Fibroblast of lung (primary cell): ENCODE data around the gene XXYLT1. TPM values are rescaled to one million over a fixed set of nuclear protein-coding genes. Genes with fewer than 3 reads are reported as not detected.

Source experiments
- DNase-seq, 2 donors: peaks; one replicate each; pipeline versions ENCODE4 v3.0.0 to v3.0.0-alpha.2; 2010; ENCODE audit warnings: low read depth in 2 of 2
- H2AFZ ChIP-seq: 2 replicates; pipeline ENCODE4 v1.5.1; 2012; ENCODE audit warnings: low read length, control low read depth, inconsistent platforms
- H3K27ac ChIP-seq: 2 replicates; pipeline ENCODE4 v1.5.1; 2011; ENCODE audit warnings: low read length, control low read depth; ENCODE audit not compliant: insufficient read depth
- H3K27me3 ChIP-seq: 2 replicates; pipeline ENCODE4 v1.5.1; 2011; ENCODE audit warnings: mild to moderate bottlenecking, low read length; ENCODE audit not compliant: control insufficient read depth, insufficient read depth
- H3K36me3 ChIP-seq: 2 replicates; pipeline ENCODE4 v1.5.1; 2011; ENCODE audit warnings: low read length; ENCODE audit not compliant: control insufficient read depth, insufficient read depth
- H3K4me1 ChIP-seq: 2 replicates; pipeline ENCODE4 v1.5.1; 2011; ENCODE audit warnings: low read length; ENCODE audit not compliant: control insufficient read depth, insufficient read depth; ENCODE audit errors: extremely low read depth
- H3K4me2 ChIP-seq: 2 replicates; pipeline ENCODE4 v1.5.1; 2011; ENCODE audit warnings: low read length, control low read depth; ENCODE audit not compliant: insufficient read depth; ENCODE audit errors: extremely low read depth
- H3K4me3 ChIP-seq, 4 experiments: fragments of 200-600 bp in 1 of 4; sonication (generic) in 1 of 4; replicated peaks in 1 of 4; 2 replicates each; pipeline ENCODE4 v1.5.1; 2011 to 2016; ENCODE audit warnings: low read length in 4 of 4, low read depth in 3 of 4, mild to moderate bottlenecking in 3 of 4, control low read depth in 2 of 4, inconsistent platforms in 1 of 4, mixed read lengths in 1 of 4; ENCODE audit not compliant: insufficient read depth in 1 of 4; ENCODE audit errors: control extremely low read depth in 1 of 4
- H3K79me2 ChIP-seq: 2 replicates; pipeline ENCODE4 v1.5.1; 2012; ENCODE audit warnings: mild to moderate bottlenecking, low read length, inconsistent platforms; ENCODE audit not compliant: control insufficient read depth, insufficient read depth
- H3K9ac ChIP-seq: 2 replicates; pipeline ENCODE4 v1.5.1; 2011; ENCODE audit warnings: mild to moderate bottlenecking, low read length, control low read depth; ENCODE audit not compliant: insufficient read depth
- H3K9me3 ChIP-seq: 2 replicates; pipeline ENCODE4 v1.5.1; 2012; ENCODE audit warnings: low read depth, low read length; ENCODE audit not compliant: control insufficient read depth, insufficient read depth
- H4K20me1 ChIP-seq: 2 replicates; pipeline ENCODE4 v1.5.1; 2011; ENCODE audit warnings: low read length; ENCODE audit not compliant: control insufficient read depth, insufficient read depth; ENCODE audit errors: extremely low read depth
- CTCF ChIP-seq, 2 donors: IDR thresholded peaks in 1 of 2; conservative IDR thresholded peaks in 1 of 2; 1 replicate in 1 of 2; 2 replicates in 1 of 2; pipeline ENCODE4 v1.5.1; 2011 to 2012; ENCODE audit warnings: low read length in 2 of 2, control low read depth in 1 of 2, inconsistent platforms in 1 of 2, low read depth in 1 of 2, mild to moderate bottlenecking in 1 of 2
- EZH2 ChIP-seq: IDR thresholded peaks from 2 replicates; pipeline ENCODE4 v1.5.1; 2012; ENCODE audit warnings: low read length, control low read depth, mild to moderate bottlenecking; ENCODE audit errors: missing control alignments
- polyA plus RNA-seq, 2 donors: library from polyadenylated mRNA; depleted of rRNA in 1 of 2; stranded (reverse) in 1 of 2; unstranded in 1 of 2; fragments of >200 nt; gene quantifications; 2 replicates each; pipeline ENCODE4 v1.2.1, GENCODE V29; 2011 to 2012; ENCODE audit warnings: missing spikeins in 1 of 2
- total RNA-seq: library from RNA; depleted of rRNA; stranded (reverse); fragments of >200 nt; gene quantifications from 2 replicates; pipeline ENCODE4 v1.2.1, GENCODE V29; 2014

Gene XXYLT1
- total and polyA plus RNA-seq, 2 donors (not counting 1 experiment from before 2014, with no cell fraction given), result 12.4 to 18.5 TPM

- no peak overlapping the region for H2AFZ ChIP-seq
- H3K27ac ChIP-seq, result no peak overlapping the region
- TF ChIP-seq CTCF (conservative IDR thresholded peaks at IDR 0.05 in 1 of 2, IDR thresholded peaks at IDR 0.05 in 1 of 2; ENCODE audit: low read depth in 1 of 2, low read length in 2 of 2) (no peak), EZH2 (no peak)
- no peak overlapping the region for H3K4me3 ChIP-seq
- H3K4me2 ChIP-seq, result no peak overlapping the region
- H3K9me3 ChIP-seq, result no peaks in the 10 kb centered on the region
- H3K36me3 ChIP-seq, result no peaks in the 10 kb centered on the region
- H3K27me3 ChIP-seq, result no peaks in the 10 kb centered on the region
- H3K79me2 ChIP-seq, result no peaks in the 10 kb centered on the region
- H4K20me1 ChIP-seq, result no peaks in the 10 kb centered on the region
- DNase-seq, result no peak
- no peaks in the 10 kb centered on the region for H3K4me1 ChIP-seq
- H3K9ac ChIP-seq, result no peak overlapping the region
Observed at GRCh38 chr3:195085356-195086130, 185.4 kb downstream of the XXYLT1 start.

- Histone ChIP-seq H3K4me2 (no peak overlapping the region), H2AFZ (no peak overlapping the region), H3K79me2 (no peaks in the 10 kb centered on the region), H4K20me1 (no peaks in the 10 kb centered on the region), H3K27me3 (no peaks in the 10 kb centered on the region), H3K9ac (no peak overlapping the region), H3K9me3 (no peaks in the 10 kb centered on the region), H3K27ac (no peak overlapping the region), H3K36me3 (no peaks in the 10 kb centered on the region), H3K4me3 (no peak overlapping the region), H3K4me1 (no peaks in the 10 kb centered on the region)
- TF ChIP-seq CTCF (conservative IDR thresholded peaks at IDR 0.05 in 1 of 2, IDR thresholded peaks at IDR 0.05 in 1 of 2; ENCODE audit: low read depth in 1 of 2, low read length in 2 of 2) (no peak), EZH2 (no peak)
- DNase-seq, result no peak
Observed at GRCh38 chr3:195084746-195085145, 186.2 kb downstream of the XXYLT1 start.

- H3K79me2 ChIP-seq, result no peaks in the 10 kb centered on the region
- H3K4me2 ChIP-seq, result no peak overlapping the region
Observed at GRCh38 chr3:195083659-195084058, 187.3 kb downstream of the XXYLT1 start.

More at GRCh38 chr3:195083659-195084058, 187.3 kb downstream of the XXYLT1 start:
- Histone ChIP-seq H3K9ac (no peak overlapping the region), H3K4me1 (no peaks in the 10 kb centered on the region), H4K20me1 (no peaks in the 10 kb centered on the region), H3K27me3 (no peaks in the 10 kb centered on the region), H3K4me3 (no peak overlapping the region), H3K27ac (no peak overlapping the region), H3K9me3 (no peaks in the 10 kb centered on the region), H2AFZ (no peak overlapping the region), H3K36me3 (no peaks in the 10 kb centered on the region)
- no peak for DNase-seq
- TF ChIP-seq EZH2 (no peak), CTCF (conservative IDR thresholded peaks at IDR 0.05 in 1 of 2, IDR thresholded peaks at IDR 0.05 in 1 of 2; ENCODE audit: low read depth in 1 of 2, low read length in 2 of 2) (no peak)
